GM19468 (cell line): Measurements from ENCODE around the gene NUDCD2.
A peak's percentile ranks its signal among the peaks of the same experiment; 100 is the strongest.

Experiments
- ATAC-seq: cut with Tn5 transposase; IDR thresholded peaks from one replicate; pipeline ENCODE4 v1.9.1; 2021; ENCODE audit warnings: mild to moderate bottlenecking, moderate library complexity, moderate number of reproducible peaks; ENCODE audit not compliant: unreplicated experiment; ENCODE audit errors: extremely low read depth

NUDCD2 gene, protein sequence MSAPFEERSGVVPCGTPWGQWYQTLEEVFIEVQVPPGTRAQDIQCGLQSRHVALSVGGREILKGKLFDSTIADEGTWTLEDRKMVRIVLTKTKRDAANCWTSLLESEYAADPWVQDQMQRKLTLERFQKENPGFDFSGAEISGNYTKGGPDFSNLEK

GRCh38 chr5:163459819-163460561, at the start of gene NUDCD2:
Gene NUDCD2, minus strand, starts transcription at chr5:163460102. Its CDS starts 52 bp downstream, at chr5:163460050.
- ATAC-seq, result peak; percentile 77

DNA sequence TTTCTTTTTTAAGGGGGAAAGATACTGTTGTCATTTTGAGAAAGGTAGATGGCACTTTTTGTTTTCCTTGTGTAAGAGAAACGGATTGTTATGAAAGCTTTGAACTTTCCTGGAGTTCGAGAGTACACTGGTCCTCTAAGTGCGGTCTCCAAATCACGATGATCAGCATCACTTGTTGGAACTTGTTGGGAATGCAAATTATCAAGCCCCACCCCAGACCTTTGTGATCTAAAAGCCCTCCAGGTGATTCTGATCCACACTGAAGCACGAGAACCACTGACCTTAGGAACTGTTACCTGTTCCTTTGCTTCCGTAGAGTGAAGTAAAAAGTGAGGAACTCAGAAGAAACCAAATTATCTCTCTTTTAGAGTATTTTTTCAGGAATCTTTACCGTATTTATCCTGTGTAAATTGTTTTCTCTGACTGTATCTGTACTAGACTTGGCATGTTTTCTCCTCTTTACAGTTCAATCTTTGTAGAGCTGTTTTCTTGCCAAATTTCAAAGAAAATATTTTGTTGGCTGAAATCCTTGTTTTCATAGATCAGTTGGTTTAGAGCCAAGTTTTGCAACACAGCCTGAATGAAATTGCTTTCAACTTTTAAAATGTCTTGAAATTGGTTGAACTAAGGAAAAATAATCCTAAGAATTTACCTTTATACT, 49.5 kb upstream of the NUDCD2 start:
- ATAC-seq, result no peak

DNA sequence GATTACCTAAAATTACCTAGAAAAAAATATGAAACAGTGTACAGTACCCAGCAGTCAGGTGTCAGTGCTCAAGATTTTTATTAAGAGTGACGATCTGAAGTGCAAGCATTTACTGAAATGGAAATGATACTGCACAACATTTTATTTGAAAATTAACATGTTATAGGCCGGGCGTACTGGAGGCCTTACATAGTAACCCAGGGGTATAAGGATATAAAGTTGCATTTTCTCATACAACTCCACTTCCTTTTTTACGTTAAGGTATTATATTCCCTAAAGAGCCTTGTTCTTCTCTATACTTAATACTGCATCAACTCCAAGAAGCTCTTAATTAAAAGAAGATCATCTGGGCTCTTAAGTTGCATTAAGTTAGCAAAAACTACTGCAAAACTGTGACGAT, 48.9 kb upstream of the NUDCD2 start:
- no peak for ATAC-seq

DNA sequence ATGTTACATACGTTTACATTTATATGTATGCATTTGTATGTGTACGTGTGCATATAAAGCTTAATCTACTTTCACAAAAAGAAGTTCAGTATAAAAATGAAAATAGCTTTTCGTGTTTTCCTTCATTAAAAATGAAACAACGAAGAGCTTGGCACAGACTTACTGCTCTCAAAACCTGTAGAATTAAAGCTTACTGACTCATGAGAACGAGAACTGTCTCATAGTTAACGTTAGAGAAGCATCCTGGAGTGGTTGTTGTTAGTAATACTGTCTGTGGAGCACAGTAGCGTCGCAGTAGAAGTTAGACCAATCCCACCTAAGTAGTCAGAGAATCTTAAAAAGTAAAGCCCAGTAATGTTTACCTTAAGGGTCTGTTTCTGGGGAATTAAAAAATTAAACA, 46.8 kb upstream of the NUDCD2 start:
- no peak for ATAC-seq

DNA sequence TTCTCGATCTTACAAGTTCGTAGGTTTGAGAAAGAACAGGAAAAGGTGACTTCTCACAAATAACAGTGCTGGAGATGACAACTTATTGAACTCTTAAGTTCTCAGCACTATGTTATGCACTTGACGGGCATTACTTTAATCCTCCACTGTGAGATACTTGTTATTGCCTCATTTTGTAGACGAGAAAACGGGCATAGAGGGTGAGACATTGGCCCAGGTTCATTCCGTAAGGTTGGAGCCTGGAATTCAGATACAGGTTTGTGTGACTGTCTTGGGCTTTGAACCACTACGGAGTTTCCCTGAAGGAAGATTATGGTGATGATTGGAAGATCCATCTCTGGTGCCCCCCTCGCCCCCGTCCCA, 46.2 kb upstream of the NUDCD2 start:
- peak; percentile 5 for ATAC-seq

DNA sequence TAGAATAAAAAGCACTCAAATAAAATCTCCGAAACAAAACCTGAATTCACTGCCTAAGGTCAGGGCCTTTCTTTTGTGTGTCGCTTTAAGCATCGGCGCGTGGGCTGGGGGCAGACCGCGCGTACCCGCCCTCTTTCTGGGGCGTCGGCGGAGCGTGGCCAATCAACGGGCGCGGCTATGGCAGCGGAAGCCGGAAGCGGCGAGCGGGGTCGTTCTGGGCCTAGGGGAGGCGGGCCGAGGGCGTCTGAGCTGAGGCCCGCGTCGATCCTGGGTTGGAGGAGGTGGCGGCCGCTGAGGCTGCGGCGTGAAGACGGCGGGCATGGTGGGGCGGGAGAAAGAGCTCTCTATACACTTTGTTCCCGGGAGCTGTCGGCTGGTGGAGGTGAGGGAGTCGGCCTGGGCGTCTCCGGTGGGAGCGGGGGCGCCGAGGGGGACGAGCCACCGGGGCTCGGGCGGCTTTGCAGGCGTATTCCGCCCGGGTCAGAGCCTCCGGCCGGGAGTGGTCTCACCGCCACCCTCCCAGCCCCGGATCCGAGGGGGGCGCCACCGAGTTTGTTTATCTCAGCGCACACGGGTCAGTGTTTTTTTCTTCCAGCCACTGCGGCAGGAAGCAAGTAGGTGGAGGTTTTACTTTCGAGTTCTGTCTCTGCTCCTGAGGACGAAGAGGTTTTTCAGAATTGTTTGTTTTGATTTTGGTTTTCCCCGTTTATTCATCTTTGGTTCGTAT, 45.6 kb upstream of the NUDCD2 start, which contains the start of gene MAT2B:
MAT2B (plus strand) TSS at position 252 of the 727 bp plus-strand sequence; CDS start at position 320, 68 bp downstream.
- peak; percentile 90 for ATAC-seq

- no peak for ATAC-seq
Observed at GRCh38 chr5:163505049-163505367, 45.1 kb upstream of the NUDCD2 start.

DNA sequence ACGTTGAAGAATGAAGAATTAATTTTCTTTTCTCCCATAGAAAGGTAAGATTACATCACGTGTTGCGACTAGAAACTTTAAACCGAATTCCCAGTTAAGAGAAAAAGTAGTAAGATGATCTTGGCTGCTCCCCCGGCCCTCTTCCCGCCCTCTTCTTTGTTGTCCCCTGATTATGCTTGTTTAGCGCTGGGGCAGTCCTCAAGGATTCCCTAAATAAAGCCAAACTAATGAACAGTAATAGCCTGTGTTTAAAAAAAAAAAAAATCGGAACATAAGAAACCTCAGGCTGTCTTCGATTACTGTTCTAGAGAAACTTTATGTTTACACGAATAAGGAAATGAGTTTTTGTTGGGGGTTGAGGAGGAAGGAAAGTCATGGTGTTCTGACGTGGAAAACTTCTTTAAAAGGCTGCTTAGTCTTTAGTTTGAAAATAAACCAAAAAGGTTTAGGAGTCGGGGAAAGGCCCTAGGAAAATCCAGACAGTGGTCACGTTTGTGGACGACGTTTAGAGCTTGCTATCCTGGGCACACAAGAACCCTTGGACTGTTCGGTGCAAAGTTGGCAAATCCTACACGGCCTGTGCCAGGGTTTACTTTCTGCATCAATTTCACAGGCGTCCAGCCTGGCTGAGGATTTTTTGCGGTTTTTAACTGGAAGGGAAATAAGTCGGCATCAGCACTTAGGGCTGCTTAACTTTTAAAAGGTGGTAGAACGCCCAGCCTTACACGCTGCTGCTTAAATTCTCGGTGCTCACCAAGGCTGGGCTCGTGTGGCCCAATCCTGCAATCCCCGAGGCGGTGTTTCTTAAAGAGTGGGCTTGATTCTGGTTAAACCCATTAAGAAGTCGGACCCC, 44.4 kb upstream of the NUDCD2 start:
- no peak for ATAC-seq

- no peak for ATAC-seq
Observed at GRCh38 chr5:163503106-163504078, 43.5 kb upstream of the NUDCD2 start.

DNA sequence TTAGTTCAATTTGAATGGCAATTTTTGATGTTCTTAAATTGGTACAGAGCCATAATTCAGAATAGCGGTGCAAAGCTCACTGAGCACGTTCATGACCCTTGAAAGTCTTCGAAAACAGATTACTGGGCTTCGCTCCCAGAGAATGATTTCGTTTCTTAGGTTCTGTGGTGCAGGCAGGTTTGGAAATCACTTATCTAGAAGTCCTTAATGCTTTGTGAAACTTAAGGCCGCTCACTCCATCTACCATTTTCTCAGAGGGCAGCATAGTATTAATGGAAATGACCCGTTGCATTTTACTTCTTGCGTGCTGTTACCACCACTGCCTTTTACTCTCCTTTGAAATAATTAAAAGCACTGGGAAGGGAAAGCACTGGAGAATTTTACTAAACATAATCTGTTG, 42.6 kb upstream of the NUDCD2 start:
- no peak for ATAC-seq

GRCh38 chr5:163498886-163499285, 39.0 kb upstream of the NUDCD2 start:
- ATAC-seq, result no peak

DNA sequence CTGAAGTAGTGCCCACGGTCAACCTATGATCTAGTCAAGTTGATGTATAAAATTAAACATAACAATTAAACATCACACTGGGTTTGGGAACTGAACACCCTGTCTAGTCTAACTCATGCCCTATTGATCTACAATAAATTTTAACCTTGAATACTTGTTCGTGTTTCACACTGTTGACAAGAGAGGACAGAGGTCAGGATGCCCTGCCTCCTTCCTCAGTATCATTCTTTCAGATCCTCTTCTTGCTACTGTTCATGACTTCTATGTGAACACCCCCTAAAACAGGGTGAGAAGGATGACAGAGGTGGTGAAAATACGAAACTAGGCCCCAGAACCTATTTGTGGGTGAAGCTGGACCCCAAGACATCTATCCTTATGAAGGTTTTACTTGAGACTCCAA, 37.4 kb upstream of the NUDCD2 start:
- ATAC-seq, result no peak

DNA sequence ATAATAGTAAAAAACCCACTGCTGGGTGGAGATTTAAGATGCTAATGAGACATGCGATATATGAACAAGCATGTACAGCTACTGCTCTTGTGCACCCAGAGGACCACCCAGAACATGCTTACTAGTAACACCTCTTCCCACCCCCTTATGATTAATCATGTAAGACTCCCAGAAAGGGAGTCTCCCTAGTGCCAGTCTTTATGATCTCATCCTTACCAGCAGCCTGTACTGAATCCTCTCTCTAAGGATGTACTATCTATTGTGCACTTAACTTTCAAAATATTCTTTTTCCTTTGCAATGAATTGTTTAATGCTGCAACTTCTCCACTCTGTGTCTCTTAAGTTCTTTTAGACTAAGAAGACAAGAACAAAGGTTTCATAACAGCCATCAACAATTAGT, 36.4 kb upstream of the NUDCD2 start:
- ATAC-seq, result no peak

- ATAC-seq, result no peak
Observed at GRCh38 chr5:163489745-163490075, 29.8 kb upstream of the NUDCD2 start.

DNA sequence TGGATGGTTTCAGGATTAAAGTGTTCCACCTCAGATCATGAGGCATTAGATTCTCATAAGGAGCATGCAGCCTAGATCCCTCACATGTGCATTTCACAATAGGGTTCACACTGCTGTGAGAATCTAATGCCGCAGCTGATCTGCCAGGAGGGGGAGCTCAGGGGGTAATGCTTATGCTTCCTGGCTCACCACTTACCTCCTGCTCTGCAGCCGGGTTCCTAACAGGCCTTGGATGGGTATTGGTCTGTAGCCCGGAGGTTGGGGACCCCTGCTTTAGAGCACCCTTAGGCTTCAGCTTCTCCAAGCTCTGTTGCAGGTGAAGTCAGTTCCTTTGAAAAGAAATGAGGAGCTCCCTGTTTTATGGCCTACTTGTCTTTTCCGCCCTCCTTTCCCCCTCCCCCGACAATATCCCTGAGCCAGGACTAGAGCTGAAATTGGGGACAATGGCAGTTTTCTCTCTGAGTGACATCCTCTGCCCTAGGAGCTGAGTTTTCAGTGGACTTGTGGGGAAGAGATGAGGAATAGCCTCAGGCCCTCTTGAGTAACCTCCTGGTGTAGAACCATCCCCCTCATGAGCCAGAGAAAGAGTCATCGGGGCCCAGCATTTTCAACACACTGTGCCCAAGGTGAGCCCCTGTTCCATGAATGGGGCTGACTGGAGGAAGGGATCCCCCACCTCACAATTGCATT, 29.3 kb upstream of the NUDCD2 start:
- no peak for ATAC-seq

- no peak for ATAC-seq
Observed at GRCh38 chr5:163478982-163479271, 19.0 kb upstream of the NUDCD2 start.

DNA sequence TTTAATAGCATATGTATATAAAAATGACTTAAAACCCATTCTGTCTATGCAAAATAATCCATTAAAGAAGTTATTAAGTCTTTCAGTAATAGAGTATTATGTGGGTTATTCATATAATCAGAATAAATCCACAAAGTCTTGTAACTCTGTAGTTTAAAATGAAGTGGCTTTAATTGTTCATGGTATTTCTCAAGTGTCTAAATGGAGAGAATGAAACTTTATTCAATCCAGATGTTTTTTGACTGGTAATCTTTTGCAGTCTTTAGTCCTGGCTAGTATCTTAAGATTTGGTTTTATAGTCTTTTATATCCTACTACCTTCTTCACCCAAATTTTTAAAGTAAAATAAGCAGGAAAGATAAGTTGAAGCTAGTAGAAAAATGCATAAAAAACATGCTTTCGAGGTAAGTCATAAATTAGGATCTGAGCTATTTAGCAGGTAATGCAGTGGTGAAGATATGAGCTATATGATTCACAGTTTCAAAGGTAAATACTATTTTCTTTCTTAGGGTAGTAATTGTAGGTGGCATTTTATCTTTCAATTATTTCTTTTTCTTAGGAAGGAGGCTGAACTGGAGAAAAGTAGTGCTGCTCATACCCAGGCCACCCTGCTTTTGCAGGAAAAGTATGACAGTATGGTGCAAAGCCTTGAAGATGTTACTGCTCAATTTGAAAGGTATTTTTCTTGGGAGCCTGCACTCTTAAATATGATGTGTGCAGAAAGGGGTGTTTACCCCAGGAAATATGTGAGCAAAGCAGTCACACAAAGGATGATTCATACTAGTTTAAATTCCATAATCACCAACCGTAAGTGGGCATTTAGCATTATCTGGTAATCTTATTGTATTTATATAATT, 18.5 kb upstream of the NUDCD2 start:
- ATAC-seq, result no peak

GRCh38 chr5:163475411-163475810, 15.5 kb upstream of the NUDCD2 start:
- ATAC-seq, result no peak
